GM18505 (cell line): Measurements from ENCODE around the gene CPN1.

ENCODE experiments used
- ATAC-seq: cut with Tn5 transposase; IDR thresholded peaks from one replicate; pipeline ENCODE4 v1.9.1; 2021; ENCODE audit not compliant: unreplicated experiment
- POLR2A ChIP-seq: IDR thresholded peaks from 4 replicates; pipeline ENCODE4 v1.6.1; 2011; ENCODE audit warnings: borderline replicate concordance; ENCODE audit not compliant: insufficient read depth, insufficient read length; ENCODE audit errors: extremely low read depth

The CPN1 gene

DNA sequence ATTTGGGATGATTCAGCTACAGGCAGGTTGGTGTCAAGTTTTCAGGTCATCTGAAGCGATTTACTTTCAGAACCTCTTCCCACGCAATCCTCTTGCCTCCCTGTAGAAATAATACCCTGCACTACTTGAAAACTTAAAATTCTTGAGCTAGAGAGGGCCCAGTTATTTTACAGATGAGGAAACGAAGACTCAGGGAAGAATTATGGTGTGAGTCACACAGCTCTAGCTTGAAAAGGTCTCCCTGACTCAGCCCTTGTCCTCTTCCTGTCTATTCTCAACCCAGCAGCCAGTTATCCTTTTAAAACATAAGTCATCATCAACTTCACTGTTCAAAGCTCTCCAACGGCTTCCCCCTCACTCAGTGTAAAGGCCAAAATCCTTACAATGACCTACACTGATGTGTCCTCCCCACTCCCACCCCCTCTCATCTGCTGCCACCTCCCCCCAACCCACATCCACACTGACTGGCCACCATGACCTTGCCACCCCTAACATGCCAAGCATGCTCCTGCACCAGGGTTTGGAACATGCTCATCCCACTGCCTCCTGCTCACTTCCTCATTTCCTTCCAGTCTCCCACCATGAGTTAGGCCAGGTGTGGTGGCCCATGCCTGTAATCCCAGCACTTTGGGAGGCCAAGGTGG, 75.3 kb downstream of the CPN1 start:
- no peak for ATAC-seq
- no peak for TF ChIP-seq POLR2A

- TF ChIP-seq POLR2A = no peak
- no peak for ATAC-seq
These were observed 76.7 kb downstream of the CPN1 start for GRCh38 chr10:100004805-100005510.

- TF ChIP-seq POLR2A = no peak
- ATAC-seq = no peak
These were observed 81.5 kb downstream of the CPN1 start for GRCh38 chr10:100000109-100000644.

GRCh38 chr10:99999319-100000108, 82.2 kb downstream of the CPN1 start:
- ATAC-seq = no peak
- TF ChIP-seq POLR2A = no peak

- no peak for TF ChIP-seq POLR2A
- no peak for ATAC-seq
These were observed 82.8 kb downstream of the CPN1 start for GRCh38 chr10:99998889-99999288.

DNA sequence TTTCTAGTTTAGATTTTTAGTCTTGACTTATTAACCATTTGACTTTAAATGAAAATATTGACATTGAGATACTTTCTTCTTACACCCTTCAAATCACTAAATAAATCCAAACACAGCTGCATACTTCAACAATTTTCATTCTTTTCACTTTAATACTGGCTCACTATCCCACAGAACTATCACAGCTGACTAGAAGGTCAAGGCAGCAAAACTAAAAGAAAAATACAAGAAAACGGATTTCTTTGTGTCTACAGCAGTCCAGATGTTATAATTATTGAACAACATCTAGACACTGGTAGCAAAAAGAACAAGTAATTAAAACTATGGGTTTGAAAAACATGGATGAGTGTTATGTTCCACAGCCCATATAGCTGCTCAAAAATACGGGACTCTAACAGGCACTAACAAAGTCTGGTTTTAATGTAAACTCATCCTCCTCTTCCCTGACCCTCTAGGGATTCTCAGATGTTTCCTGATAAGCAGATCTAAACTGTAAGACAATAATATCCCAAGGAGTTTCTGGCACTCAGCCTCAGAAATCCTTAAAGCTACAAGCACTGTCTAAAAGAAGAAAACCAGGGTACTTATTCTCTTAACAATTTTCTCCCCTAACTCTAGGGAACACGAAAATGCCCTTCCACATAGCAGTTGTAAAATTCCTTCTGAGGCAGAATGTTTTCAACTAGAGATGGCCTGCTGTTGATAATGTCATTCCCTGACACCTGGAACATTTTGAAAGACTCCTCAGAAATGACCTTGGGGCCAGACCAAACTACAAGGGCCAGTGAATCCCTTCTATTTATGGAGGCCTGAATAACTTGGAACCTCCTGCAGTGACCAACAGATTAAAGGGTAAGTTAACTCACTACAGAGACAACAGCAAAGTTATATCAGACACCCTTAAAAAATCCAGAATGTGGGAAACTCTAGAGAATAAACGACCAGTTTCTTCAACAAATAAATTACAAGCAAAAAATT, 84.7 kb downstream of the CPN1 start:
- no peak for ATAC-seq
- TF ChIP-seq POLR2A = no peak

DNA sequence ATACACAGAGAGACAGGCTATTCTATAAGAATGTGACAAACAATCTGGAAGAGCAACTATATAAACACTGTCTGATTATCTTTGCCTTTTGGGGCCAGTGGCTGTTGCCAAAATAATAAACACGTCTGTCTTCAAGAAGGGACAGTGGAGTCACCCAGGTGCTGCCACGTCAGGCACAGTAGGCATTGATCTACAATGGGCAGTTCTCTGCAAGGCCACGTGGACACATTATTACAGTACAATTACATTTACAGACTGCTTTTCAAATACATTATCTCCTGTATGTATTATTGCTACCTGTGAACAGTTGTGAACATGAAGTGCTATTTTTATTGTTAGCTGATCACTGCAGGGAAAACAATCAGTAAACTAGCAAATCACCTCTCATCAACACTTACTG, 86.0 kb downstream of the CPN1 start:
- no peak for TF ChIP-seq POLR2A

DNA sequence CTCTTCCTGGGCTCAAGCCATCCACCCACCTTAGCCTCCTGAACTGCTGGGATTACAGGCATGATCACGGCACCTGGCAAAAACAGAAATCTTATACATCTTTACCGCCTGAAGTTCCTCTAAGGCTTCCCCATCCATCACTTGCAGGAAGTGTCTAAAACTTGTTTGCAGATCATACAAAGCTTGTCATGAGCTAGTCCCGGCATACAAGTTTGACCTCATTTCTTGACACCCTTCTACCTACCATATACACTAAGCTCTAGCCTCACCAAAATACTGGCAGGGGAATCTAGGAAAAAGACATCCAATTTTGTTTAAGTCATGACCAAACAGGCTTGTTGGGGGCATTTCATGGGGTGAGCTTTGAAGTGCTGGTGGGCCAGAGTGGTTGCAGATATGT, 86.4 kb downstream of the CPN1 start:
- no peak for ATAC-seq
- no peak for TF ChIP-seq POLR2A

More for the DNA sequence above, 86.0 kb downstream of the CPN1 start:
- no peak for ATAC-seq

DNA sequence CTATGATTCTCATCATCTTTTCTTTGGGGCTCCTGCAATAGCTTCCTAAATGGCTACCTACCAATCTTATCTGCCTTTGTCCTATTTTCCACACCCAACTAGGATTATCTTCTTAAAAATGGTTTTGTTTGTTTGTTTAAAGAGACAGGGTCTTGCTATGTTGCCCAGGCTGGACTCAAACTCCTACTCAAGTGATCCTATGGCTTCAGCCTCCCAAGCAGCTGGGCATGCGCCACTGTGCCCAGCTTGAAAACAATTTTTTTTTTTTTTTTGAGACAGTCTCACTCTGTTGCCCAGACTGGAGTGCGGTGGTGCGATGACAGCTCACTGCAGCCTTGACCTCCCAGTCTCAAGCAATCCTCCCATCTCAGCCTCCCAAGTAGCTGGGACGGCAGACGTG, 86.9 kb downstream of the CPN1 start:
- no peak for TF ChIP-seq POLR2A
- no peak for ATAC-seq

DNA sequence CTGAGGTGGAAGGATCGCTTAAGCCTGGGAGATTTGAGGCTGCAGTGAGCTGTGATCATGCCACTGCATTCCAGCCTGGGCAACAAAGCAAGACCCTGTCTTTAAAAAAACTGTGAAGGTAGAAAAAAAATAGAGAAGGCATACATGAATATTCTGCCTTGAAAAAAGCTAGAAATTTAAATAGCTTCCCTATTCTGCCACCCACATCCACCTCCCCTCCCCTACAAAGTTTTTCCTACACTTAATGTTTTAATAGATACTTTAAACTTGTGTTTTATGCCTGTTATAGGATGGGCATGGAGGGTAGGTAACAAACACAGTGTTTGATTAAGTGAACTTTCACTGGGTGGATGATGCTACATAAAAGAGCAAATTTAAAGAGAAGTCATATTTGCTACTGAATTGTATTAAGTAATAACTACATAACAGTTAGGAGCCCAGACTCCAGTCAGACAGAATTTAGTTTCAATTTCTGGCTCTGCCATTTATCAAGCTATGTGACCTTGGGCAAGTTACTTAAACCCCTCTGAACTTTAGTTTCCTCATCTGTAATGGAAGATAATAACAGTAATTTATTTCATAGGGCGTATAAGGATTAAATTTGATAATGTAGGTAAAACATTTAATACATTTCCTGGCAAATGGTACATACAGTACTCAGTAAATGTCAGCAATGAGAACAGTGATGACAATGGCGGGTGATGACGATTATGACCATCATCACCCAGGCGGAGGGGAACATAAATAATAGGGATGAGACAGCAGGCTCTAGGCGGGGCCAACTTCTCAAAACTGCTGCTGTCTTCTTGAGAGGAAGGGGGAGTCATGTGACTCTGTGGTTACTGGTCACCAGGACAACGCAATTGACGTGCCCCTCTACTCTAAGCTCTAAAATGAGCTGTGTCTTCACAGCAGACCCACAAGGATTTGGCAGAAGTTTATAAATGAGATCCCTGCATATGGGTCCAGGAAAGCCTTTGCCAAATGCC, 87.7 kb downstream of the CPN1 start:
- ATAC-seq = peak; percentile 88

More for the DNA sequence above, 87.7 kb downstream of the CPN1 start:
- peak; percentile 20 for TF ChIP-seq POLR2A
